HG03354 (cell line): Measurements from ENCODE around the gene PRRT3.

Experiments
- ATAC-seq: cut with Tn5 transposase; IDR thresholded peaks from one replicate; pipeline ENCODE4 v1.9.1; 2021; ENCODE audit warnings: mild to moderate bottlenecking; ENCODE audit not compliant: unreplicated experiment, poor library complexity, severe bottlenecking

Gene PRRT3

DNA sequence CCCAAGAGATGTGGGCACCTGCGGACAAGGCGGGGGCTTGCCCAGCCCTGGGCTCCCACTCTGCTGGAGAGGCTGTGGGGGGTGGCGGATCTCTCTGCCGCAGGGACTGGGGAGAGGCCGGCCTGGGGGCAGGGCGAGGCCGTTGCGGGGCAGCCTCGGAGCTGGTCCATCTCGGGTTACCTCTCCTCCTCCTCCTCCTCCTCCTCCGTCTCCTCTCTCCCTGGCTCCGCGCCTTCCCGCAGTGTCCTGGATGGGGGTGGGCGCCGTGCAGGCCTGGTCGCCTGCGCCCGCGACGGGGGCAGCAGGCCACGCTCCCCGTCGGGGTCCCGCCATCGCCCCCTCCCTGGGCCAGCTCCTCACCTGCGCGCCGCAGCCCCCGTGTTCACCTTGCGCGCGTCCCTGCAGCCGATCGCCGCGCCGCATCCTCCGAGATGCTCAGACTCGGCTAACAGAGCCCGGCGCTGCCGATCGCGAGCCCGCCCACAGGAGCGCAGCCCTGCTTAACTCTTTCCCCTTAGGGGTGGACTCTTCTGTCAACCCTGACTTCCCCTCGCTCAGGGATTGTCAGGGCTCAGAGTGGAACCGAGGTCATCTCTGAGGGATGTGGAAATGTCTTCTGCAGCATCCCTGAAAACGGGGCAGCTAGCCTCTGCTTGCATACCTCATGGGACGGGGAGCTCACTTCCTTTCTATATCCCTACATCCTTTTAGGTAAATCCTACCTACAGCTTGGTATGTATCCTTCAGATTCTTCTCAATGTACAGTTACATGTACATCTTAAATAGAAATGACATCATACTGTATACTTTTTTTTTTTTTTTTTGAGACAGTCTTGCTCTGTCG lies at the start of gene PRRT3:
TSS of gene PRRT3 (minus strand) at position 447 of the 844 bp plus-strand sequence. CDS start 2,293 bp downstream, outside the sequence.
- peak; percentile 79 for ATAC-seq

DNA sequence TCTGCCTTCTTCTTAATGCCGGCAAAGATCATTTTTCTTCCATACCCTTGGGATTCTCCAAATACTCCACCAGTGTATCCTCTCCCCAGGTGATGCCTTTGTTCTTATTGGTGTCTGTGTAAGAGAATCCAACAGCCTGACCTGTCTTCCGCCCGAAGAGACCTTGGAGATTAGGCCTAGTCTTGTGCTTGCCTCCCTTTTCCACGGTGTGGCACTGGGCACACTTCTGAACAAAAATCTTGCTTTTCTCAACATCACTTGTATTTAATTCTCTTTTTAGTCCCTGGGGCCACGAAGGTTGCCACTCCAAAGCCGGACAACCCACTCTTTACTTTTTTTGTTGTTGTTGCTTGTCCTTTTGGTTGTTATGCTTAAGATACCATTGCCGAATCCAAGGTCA lies 48.5 kb upstream of the PRRT3 start:
- ATAC-seq = no peak

DNA sequence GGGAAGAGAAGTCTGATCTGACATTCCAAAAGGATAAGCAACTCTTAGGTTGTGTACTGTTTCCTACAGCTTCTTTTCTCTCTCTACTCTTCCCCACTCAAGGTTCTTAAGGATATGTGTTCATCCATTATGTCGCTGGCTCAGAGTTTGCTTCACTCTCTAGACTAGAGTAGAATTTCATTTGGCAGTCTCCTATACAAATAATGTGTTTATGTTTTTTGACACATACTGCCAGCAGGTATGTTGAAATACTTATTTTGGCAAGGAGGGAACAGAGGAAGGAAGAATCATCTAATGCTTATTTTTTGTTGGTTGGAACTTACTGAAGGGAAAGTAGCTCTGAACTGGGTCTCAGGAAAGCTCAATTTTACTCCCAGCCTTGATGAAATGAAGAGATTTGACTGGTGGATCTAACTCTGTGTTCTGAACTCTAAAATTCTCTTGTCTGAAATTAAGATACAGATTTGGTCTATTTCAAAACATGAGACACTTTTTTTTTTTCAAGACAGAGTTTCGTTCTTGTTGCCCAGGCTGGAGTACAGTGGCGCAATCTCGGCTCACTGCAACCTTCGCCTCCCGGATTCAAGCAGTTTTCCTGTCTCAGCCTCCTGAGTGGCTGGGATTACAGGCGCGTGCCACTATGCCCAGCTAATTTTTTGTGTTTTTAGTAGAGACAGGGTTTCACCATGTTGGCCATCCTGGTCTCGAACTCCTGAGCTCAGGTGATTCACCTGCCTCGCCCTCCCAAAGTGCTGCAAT lies 42.1 kb upstream of the PRRT3 start:
- no peak for ATAC-seq

GRCh38 chr3:9986230-9986725 lies 34.1 kb upstream of the PRRT3 start:
- peak; percentile 35 for ATAC-seq

GRCh38 chr3:9980251-9980650 lies 28.0 kb upstream of the PRRT3 start:
- ATAC-seq = no peak

DNA sequence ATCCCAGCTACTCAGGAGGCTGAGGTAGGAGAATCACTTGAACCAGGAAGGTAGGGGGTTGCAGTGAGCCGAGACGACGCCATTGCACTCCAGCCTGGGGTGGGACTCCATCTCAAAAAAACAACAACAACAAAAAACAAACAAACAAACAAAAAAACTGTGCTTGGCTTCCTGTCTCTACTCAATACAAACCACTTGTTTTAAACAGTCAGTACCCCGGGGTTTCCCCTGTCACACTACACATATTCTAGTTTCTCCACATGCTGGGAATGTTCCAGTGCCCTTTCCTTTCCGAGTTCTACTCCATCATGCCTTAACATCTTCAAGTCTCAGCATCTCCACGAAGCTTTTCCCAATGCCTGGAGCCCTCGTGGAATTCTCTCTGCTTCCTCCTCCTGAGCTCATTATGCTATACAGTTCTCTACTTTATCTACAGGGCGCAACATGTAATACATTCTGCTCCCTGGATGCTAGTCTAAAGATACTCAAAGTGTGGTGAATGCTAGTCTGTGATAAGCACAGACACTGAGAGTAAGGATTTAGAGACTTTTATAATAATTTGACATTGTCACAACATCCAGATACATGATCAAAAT lies 26.6 kb upstream of the PRRT3 start:
- ATAC-seq = no peak

- ATAC-seq = no peak
Measured at GRCh38 chr3:9976721-9977709, 24.8 kb upstream of the PRRT3 start.

DNA sequence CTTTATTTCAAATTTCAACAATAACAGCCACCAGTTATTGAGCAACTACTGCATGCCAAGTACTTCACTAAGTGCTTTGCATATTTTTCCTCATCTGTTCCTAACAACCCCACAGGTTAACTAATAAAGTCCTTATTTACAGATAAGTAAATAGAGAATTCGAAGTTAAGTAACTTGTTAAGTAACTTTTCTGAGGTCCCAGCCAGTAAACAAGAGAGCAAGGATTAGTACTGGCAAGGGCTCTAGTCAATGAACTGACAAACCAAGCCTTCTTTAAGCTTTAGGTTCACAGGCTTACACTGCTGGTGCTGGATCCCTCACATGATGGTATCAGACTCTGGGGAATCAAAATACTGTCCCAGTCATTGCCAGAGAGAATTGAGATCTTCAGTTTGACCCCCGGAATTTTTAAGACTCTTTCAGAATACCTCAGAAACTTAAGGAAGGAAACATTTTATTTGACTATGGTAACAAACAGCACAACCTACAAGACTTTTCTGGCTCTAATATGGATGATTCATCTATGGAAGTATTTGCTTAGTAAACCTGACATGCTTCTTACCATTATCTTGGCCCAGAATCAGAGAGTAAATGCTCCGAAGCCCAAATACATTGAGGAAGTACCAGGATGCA lies 17.9 kb upstream of the PRRT3 start:
- no peak for ATAC-seq

- no peak for ATAC-seq
Measured at GRCh38 chr3:9969632-9970019, 17.4 kb upstream of the PRRT3 start.

- ATAC-seq = no peak
Measured at GRCh38 chr3:9966841-9967240, 14.6 kb upstream of the PRRT3 start.

DNA sequence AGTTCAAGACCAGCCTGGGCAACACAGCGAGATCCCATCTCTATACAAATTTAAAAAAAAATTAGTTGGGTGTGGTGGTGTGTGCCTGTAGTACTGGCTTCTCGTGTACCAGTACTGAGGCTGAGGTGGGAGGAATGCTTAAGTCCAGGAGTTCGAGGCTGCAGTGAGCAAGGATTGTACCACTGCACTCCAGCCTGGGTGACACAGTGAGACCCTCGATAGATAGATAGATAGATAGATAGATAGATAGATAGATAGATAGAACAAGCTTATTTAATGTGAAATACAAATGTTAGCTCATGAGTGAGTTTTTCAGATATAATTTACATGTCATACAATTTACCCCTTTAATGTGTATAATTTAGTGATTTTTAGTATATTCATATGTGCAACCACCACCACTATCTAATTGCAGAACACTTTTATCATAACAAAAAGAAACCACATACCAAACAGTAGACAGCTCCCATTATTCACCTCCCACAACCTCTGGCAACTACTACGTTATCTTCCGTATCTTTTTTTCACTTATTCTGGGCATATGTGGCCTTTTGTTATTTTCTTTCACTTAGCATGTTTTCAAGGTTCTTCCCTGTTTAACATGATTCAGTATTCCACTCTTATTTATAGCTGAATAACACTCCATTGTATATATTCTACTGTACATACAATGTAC lies 13.1 kb upstream of the PRRT3 start:
- ATAC-seq = no peak

DNA sequence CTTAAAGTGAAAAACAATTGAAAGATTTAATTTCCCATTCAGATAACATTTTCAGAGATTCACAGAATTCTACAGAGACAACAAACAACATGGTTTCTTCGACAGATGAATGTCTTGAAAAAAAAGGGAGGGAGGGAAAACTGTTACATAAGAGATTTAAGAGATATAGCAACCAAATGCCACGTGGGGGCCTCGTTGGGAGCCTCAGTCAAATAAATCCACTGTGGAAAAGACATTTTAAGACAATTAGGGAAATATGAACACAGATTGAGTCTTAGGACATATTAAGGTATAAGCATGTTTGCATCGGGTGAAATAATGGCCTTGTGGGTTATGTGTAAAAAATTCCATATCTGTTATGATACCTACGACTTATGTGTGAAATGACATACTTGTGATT lies 5.0 kb upstream of the PRRT3 start:
- ATAC-seq = no peak

DNA sequence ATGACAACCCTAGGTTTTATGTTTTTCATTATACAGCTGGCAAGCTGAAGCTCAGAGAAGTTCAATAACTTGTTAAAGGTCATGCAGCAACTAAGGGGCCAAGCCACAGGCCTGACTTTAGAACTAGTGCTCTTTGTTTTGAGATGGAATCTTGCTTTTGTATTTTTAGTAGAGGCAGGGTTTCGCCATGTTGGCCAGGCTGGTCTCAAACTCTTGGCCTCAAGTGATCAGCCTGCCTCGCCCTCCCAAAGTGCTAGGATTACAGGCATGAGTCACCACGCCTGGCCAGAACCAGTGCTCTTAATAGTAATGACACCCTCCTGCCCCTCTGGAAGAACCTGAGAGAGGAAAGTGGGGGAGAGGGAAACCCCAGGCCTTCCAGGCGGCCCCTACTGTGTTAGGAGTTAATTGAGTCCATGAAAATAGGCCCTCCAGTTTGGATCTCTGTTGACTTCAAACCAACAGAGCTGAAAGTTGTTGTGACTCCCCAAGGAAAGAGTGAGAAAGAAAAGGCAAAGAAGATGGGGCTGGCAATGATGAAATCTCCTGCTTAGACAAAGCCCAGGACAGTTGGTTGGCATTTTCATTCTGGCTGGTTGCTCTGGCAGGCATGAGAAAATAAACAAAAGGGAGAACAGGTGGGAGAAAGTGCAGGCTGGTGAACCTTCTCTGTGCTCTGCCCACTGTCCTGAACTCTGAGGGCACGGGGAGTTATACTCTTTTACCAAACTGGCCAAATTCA lies 3.6 kb upstream of the PRRT3 start:
- no peak for ATAC-seq

DNA sequence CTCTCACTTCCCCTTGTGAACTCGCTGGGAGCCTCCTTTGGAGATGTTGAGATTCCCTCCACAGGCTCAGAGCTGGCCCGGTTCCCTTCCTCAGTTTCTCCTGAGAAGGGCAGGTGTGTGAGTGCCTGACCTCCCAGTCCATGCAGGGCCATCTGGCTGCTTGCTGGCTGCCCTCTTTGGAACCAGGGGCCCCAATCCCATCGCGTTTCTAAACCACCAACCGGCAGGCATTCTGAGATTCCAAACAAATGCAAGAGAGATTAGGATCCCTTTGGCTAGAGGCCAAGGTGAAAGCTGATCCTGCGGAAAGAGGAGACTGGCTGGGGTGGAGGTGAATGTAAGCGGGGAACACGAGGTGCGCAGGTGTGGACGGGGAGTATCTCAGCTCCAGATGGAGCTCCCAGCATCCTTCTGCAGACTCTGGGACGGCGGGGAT lies 2.9 kb upstream of the PRRT3 start:
- ATAC-seq = no peak

GRCh38 chr3:9951598-9951961 lies 628 bp downstream of the PRRT3 start:
- ATAC-seq = peak; percentile 20

DNA sequence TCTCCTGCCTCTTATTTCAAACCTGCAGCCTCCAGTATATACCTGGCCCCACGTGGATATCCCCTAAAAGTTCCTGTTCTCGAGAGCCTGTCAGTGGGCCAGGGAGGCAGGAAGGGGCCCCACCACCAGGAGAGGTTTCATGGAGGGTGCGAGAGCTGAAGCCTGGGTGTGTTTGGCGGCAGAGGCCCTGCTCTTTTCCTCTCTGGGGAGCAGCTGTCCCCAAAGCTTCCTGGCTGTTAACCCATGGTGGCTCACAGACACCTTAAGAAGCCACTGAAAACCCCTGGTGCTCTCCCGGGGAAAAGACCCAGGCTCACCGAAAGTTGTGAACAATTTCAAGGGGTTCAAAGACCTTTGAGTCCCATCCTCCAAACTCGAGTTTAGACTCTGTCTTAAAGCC lies 1.1 kb downstream of the PRRT3 start:
- peak; percentile 30 for ATAC-seq

- ATAC-seq = no peak
Measured at GRCh38 chr3:9949626-9950025, 2.6 kb downstream of the PRRT3 start.

- no peak for ATAC-seq
Measured at GRCh38 chr3:9949115-9949514, 3.1 kb downstream of the PRRT3 start.
